ENCODE results near the gene AUTS2.

- TF ChIP-seq POLR2AphosphoS5 (IDR thresholded peaks at IDR 0.05; ENCODE audit: insufficient read depth in 1 of 2, low read depth in 1 of 2) = no peak
- no peak for TF ChIP-seq CTCF (IDR thresholded peaks at IDR 0.05)
- no peak for TF ChIP-seq POLR2A (IDR thresholded peaks at IDR 0.05)
Measured at GRCh38 chr7:69839782-69840181, 241.5 kb downstream of the AUTS2 start.

Data from vagina (tissue), 2 donors.